ENCODE data around the gene VWCE. TPM values are rescaled to one million over a fixed set of nuclear protein-coding genes. Genes with fewer than 3 reads are reported as not detected.
"Not testable (repeated sequence)": the region's sequence is repeated elsewhere in the genome, so short reads cannot be mapped to it uniquely, and the experiment has no call there.

The VWCE gene
- total RNA-seq, 2 experiments from 2014 or later: 6.6 TPM

- no peaks in the 10 kb centered on the region for H3K27me3 Mint-ChIP-seq (ENCODE audit: low read depth)
- H3K36me3 Mint-ChIP-seq (ENCODE audit: low read depth): peaks cover 3% of the 10 kb centered on the region
- H3K4me1 Mint-ChIP-seq (ENCODE audit: low read depth): no peaks in the 10 kb centered on the region
- no peaks in the 10 kb centered on the region for H3K9me3 Mint-ChIP-seq
- H3K27ac Mint-ChIP-seq: no peak overlapping the region
- DNase-seq: no peak
- intact Hi-C loops (cut with micrococcal nuclease): no loop called here
- CTCF ChIA-PET: no interaction called here
- H3K4me3 Mint-ChIP-seq: no peak overlapping the region
Observed at GRCh38 chr11:61258546-61258945, 36.6 kb downstream of the VWCE start.

GRCh38 chr11:61256710-61257482 lies 38.2 kb downstream of the VWCE start:
- no peaks in the 10 kb centered on the region for H3K27me3 Mint-ChIP-seq (ENCODE audit: low read depth)
- CTCF ChIA-PET: interaction anchor here (0.6 to 1.4 kb wide), 4 partner anchors 127 to 357 kb away, joined by 3 to 6 read pairs (median 4); no protein-coding TSS in a partner anchor
- no peak for DNase-seq
- peaks cover 1% of the 10 kb centered on the region for H3K36me3 Mint-ChIP-seq (ENCODE audit: low read depth)
- H3K4me3 Mint-ChIP-seq: no peak overlapping the region
- no peaks in the 10 kb centered on the region for H3K4me1 Mint-ChIP-seq (ENCODE audit: low read depth)
- H3K9me3 Mint-ChIP-seq: no peaks in the 10 kb centered on the region
- H3K27ac Mint-ChIP-seq: no peak overlapping the region
- intact Hi-C loops (cut with micrococcal nuclease): no loop called here

- Mint-ChIP-seq H3K4me1 (ENCODE audit: low read depth) (no peaks in the 10 kb centered on the region), H3K36me3 (ENCODE audit: low read depth) (peaks cover 1% of the 10 kb centered on the region), H3K4me3 (no peak overlapping the region), H3K9me3 (no peaks in the 10 kb centered on the region), H3K27ac (no peak overlapping the region), H3K27me3 (ENCODE audit: low read depth) (no peaks in the 10 kb centered on the region)
- CTCF ChIA-PET: interaction anchor here (0.5 to 2.7 kb wide), 25 partner anchors 9 to 875 kb away, joined by 3 to 26 read pairs (median 4); partner anchors contain the start of genes TMEM138 and VWCE
- intact Hi-C loops (cut with micrococcal nuclease): loop anchor here (1.0 kb wide), 3 partner anchors 40 to 131 kb away; no protein-coding TSS in a partner anchor
- peak; percentile 80 for DNase-seq
Observed at GRCh38 chr11:61254403-61255025, 40.6 kb downstream of the VWCE start.

- CTCF ChIA-PET: interaction anchor here (1.1 to 1.5 kb wide), 5 partner anchors 43 to 133 kb away, joined by 3 to 5 read pairs (median 3); partner anchors contain the start of gene VWCE
- H3K36me3 Mint-ChIP-seq (ENCODE audit: low read depth); intact Hi-C loops (cut with micrococcal nuclease); H3K4me1 Mint-ChIP-seq (ENCODE audit: low read depth); H3K27me3 Mint-ChIP-seq (ENCODE audit: low read depth); DNase-seq; H3K4me3 Mint-ChIP-seq; H3K27ac Mint-ChIP-seq; H3K9me3 Mint-ChIP-seq: not testable (repeated sequence)
Observed at GRCh38 chr11:61252332-61252731, 42.8 kb downstream of the VWCE start.

- H3K27ac Mint-ChIP-seq; H3K9me3 Mint-ChIP-seq; H3K4me1 Mint-ChIP-seq (ENCODE audit: low read depth); H3K4me3 Mint-ChIP-seq; intact Hi-C loops (cut with micrococcal nuclease); DNase-seq; H3K27me3 Mint-ChIP-seq (ENCODE audit: low read depth); H3K36me3 Mint-ChIP-seq (ENCODE audit: low read depth): not testable (repeated sequence)
- CTCF ChIA-PET: interaction anchor here (0.7 to 1.5 kb wide), 5 partner anchors 47 to 1469 kb away, joined by 3 to 5 read pairs (median 4); no protein-coding TSS in a partner anchor
Observed at GRCh38 chr11:61250796-61251765, 44.0 kb downstream of the VWCE start.

GRCh38 chr11:61249201-61249600 lies 45.9 kb downstream of the VWCE start:
- H3K4me3 Mint-ChIP-seq; H3K9me3 Mint-ChIP-seq; H3K27ac Mint-ChIP-seq; intact Hi-C loops (cut with micrococcal nuclease); H3K4me1 Mint-ChIP-seq (ENCODE audit: low read depth); H3K27me3 Mint-ChIP-seq (ENCODE audit: low read depth); H3K36me3 Mint-ChIP-seq (ENCODE audit: low read depth); DNase-seq; CTCF ChIA-PET: not testable (repeated sequence)

- H3K36me3 Mint-ChIP-seq (ENCODE audit: low read depth); H3K27ac Mint-ChIP-seq; H3K4me1 Mint-ChIP-seq (ENCODE audit: low read depth); H3K4me3 Mint-ChIP-seq; CTCF ChIA-PET; H3K27me3 Mint-ChIP-seq (ENCODE audit: low read depth); DNase-seq; H3K9me3 Mint-ChIP-seq; intact Hi-C loops (cut with micrococcal nuclease): not testable (repeated sequence)
Observed at GRCh38 chr11:61248071-61248470, 47.0 kb downstream of the VWCE start.

- H3K27me3 Mint-ChIP-seq (ENCODE audit: low read depth); intact Hi-C loops (cut with micrococcal nuclease); DNase-seq; H3K9me3 Mint-ChIP-seq; H3K36me3 Mint-ChIP-seq (ENCODE audit: low read depth); H3K4me1 Mint-ChIP-seq (ENCODE audit: low read depth); H3K4me3 Mint-ChIP-seq; CTCF ChIA-PET; H3K27ac Mint-ChIP-seq: not testable (repeated sequence)
Observed at GRCh38 chr11:61245284-61245964, 49.7 kb downstream of the VWCE start.

GRCh38 chr11:61241526-61241925 lies 53.6 kb downstream of the VWCE start:
- H3K4me1 Mint-ChIP-seq (ENCODE audit: low read depth); H3K4me3 Mint-ChIP-seq; intact Hi-C loops (cut with micrococcal nuclease); H3K9me3 Mint-ChIP-seq; H3K27me3 Mint-ChIP-seq (ENCODE audit: low read depth); CTCF ChIA-PET; H3K27ac Mint-ChIP-seq; H3K36me3 Mint-ChIP-seq (ENCODE audit: low read depth); DNase-seq: not testable (repeated sequence)

- DNase-seq; H3K27ac Mint-ChIP-seq; H3K36me3 Mint-ChIP-seq (ENCODE audit: low read depth); H3K4me3 Mint-ChIP-seq; H3K4me1 Mint-ChIP-seq (ENCODE audit: low read depth); H3K27me3 Mint-ChIP-seq (ENCODE audit: low read depth); CTCF ChIA-PET; intact Hi-C loops (cut with micrococcal nuclease); H3K9me3 Mint-ChIP-seq: not testable (repeated sequence)
Observed at GRCh38 chr11:61240875-61241274, 54.2 kb downstream of the VWCE start, which contains the start of gene PGA5. PGA5 (plus strand) TSS chr11:61241175; CDS start chr11:61241227, 52 bp downstream.

- H3K9me3 Mint-ChIP-seq; H3K27ac Mint-ChIP-seq; H3K27me3 Mint-ChIP-seq (ENCODE audit: low read depth); H3K4me1 Mint-ChIP-seq (ENCODE audit: low read depth); intact Hi-C loops (cut with micrococcal nuclease); H3K4me3 Mint-ChIP-seq; H3K36me3 Mint-ChIP-seq (ENCODE audit: low read depth); CTCF ChIA-PET; DNase-seq: not testable (repeated sequence)
Observed at GRCh38 chr11:61240288-61240687, 54.8 kb downstream of the VWCE start.

GRCh38 chr11:61237130-61237529 lies 58.0 kb downstream of the VWCE start:
- H3K4me1 Mint-ChIP-seq (ENCODE audit: low read depth); H3K4me3 Mint-ChIP-seq; H3K27ac Mint-ChIP-seq; H3K36me3 Mint-ChIP-seq (ENCODE audit: low read depth); CTCF ChIA-PET; H3K27me3 Mint-ChIP-seq (ENCODE audit: low read depth); H3K9me3 Mint-ChIP-seq; DNase-seq; intact Hi-C loops (cut with micrococcal nuclease): not testable (repeated sequence)

Measured in activated naive CD4-positive, alpha-beta T cell treated with anti-CD3 and anti-CD28 coated beads for 36 hours (primary cell).